KMS-11 (cell line): ENCODE measurements around the gene FH.

Source experiments
- H2AFZ ChIP-seq: fragments of 200-600 bp; sonication (generic); 2 replicates; pipeline ENCODE4 v1.6.1; 2016; ENCODE audit warnings: antibody characterized with exemption, mixed run types, low read depth
- H3K27ac ChIP-seq: fragments of 200-600 bp; sonication (generic); 2 replicates; pipeline ENCODE4 v1.6.1; 2016; ENCODE audit warnings: mild to moderate bottlenecking, mixed run types
- H3K27me3 ChIP-seq: fragments of 200-600 bp; sonication (generic); 2 replicates; pipeline ENCODE4 v1.6.1; 2017; ENCODE audit warnings: mild to moderate bottlenecking, low read depth, mixed run types, moderate library complexity; ENCODE audit not compliant: insufficient read depth
- H3K36me3 ChIP-seq: fragments of 200-600 bp; sonication (generic); 2 replicates; pipeline ENCODE4 v1.6.1; 2017; ENCODE audit warnings: mild to moderate bottlenecking, mixed run types; ENCODE audit not compliant: insufficient read depth
- H3K4me1 ChIP-seq: fragments of 200-600 bp; sonication (generic); 2 replicates; pipeline ENCODE4 v1.6.1; 2016; ENCODE audit warnings: mild to moderate bottlenecking, low read depth, mixed run types; ENCODE audit not compliant: poor library complexity, severe bottlenecking
- H3K4me2 ChIP-seq: fragments of 200-600 bp; sonication (generic); 2 replicates; pipeline ENCODE4 v1.7.0; 2016; ENCODE audit warnings: mild to moderate bottlenecking, mixed run types
- H3K4me3 ChIP-seq: fragments of 200-600 bp; sonication (generic); IDR thresholded peaks from 2 replicates; pipeline ENCODE4 v1.6.1; 2017; ENCODE audit warnings: low read depth, low read length, mixed read lengths; ENCODE audit not compliant: insufficient read depth
- H3K79me2 ChIP-seq: fragments of 200-600 bp; sonication (generic); 2 replicates; pipeline ENCODE4 v1.6.1; 2016; ENCODE audit warnings: low read depth, mixed run types; ENCODE audit not compliant: insufficient read depth
- H3K9ac ChIP-seq: fragments of 200-600 bp; sonication (generic); 2 replicates; pipeline ENCODE4 v1.6.1; 2016; ENCODE audit warnings: mild to moderate bottlenecking, mixed run types
- H4K20me1 ChIP-seq: fragments of 200-600 bp; sonication (generic); 2 replicates; pipeline ENCODE4 v1.6.1; 2016; ENCODE audit warnings: mild to moderate bottlenecking, mixed run types; ENCODE audit not compliant: insufficient read depth
- TF ChIP-seq, protein P1 (sequence below): fragments of 200-600 bp; sonication (generic); conservative IDR thresholded peaks from 2 replicates; pipeline ENCODE4 v1.6.1; 2017; ENCODE audit warnings: low read depth, mild to moderate bottlenecking, antibody characterized with exemption, low read length, moderate library complexity, mixed read lengths

The FH gene

DNA sequence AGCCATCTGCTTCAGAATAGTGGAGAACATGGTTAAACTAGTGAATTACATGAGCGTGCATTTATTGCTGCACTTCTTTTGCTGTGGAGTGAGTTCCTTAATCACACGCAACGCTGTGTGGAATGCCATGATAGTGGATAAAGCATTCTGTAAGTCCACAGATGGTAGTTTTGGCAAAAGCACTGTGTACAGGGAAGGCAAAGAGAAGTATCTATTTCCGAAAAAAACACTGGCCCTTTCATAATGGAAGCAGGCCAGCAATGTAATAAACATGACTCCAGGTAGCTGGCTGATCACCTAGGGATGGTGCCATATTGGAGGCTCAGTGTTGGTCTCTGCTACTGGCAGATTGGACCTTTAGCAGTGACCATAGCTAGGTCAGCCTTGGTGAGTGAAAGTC is 67.6 kb downstream of the FH start:
- Histone ChIP-seq H3K4me3 (no peak overlapping the region), H3K4me1 (peaks cover 38% of the 10 kb centered on the region), H3K79me2 (no peaks in the 10 kb centered on the region), H4K20me1 (no peaks in the 10 kb centered on the region), H3K36me3 (no peaks in the 10 kb centered on the region), H2AFZ (no peak overlapping the region), H3K9ac (no peak overlapping the region), H3K27me3 (no peaks in the 10 kb centered on the region), H3K27ac (no peak overlapping the region), H3K4me2 (no peak overlapping the region)
- TF ChIP-seq, protein P1, sequence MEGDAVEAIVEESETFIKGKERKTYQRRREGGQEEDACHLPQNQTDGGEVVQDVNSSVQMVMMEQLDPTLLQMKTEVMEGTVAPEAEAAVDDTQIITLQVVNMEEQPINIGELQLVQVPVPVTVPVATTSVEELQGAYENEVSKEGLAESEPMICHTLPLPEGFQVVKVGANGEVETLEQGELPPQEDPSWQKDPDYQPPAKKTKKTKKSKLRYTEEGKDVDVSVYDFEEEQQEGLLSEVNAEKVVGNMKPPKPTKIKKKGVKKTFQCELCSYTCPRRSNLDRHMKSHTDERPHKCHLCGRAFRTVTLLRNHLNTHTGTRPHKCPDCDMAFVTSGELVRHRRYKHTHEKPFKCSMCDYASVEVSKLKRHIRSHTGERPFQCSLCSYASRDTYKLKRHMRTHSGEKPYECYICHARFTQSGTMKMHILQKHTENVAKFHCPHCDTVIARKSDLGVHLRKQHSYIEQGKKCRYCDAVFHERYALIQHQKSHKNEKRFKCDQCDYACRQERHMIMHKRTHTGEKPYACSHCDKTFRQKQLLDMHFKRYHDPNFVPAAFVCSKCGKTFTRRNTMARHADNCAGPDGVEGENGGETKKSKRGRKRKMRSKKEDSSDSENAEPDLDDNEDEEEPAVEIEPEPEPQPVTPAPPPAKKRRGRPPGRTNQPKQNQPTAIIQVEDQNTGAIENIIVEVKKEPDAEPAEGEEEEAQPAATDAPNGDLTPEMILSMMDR: no peak
